GM18526 (cell line): Measurements from ENCODE around the gene SETX.

Experiments
- POLR2A ChIP-seq: IDR thresholded peaks from 3 replicates; pipeline ENCODE4 v1.6.1; 2011; ENCODE audit not compliant: insufficient read length; ENCODE audit errors: extremely low read depth

Gene SETX

DNA sequence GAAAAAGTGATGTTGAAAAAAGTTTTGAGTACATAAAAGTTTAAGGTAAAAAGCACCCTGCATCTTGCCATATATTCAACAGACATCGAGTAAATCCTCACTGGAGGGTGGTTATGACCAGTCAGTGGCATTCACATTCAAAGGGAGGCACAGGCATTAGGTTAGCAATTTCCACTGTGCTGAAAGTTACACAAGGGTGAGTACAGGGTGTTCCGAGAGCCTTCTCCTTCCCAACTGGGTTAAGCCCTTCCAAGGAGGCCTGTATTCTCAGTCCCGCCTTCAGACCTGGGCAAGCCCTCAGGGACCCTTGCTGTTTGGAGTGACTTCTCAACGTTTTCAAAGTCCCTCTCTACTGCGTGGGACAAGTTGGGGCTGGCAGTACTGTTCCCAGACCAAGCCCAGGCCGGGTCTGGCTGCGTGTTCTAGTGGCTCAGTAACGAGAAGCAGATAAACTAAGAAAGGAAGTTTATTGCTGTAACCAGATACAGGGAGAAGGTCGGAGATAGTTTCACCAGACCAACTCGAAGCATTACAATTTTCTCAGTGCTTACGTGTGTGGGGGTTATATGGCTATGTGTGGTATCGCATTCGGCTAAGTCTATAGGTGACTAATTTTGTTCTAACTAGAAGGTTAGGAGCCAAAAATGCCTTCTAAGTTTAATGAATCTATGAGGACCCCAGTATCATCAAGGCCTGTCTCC lies 13.0 kb upstream of the SETX start:
- no peak for TF ChIP-seq POLR2A

DNA sequence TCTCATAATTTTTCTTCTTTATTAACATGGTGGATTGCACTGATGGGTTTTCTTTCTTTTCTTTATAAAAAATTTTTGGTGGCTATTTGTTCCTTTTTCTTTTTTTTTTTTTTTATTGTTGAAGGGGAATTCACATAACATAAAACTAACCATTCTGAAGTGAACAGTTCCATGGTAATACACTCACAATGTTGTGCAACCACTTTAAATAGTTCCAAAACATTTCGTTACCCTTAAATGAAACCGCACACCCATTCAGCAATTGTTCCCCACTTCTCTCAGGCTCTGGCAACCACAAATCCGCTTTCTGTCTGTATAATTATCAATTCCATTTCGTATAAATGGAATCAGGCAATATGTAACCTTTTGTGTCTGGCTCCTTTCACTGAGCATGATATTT lies 11.7 kb upstream of the SETX start:
- TF ChIP-seq POLR2A, result no peak

DNA sequence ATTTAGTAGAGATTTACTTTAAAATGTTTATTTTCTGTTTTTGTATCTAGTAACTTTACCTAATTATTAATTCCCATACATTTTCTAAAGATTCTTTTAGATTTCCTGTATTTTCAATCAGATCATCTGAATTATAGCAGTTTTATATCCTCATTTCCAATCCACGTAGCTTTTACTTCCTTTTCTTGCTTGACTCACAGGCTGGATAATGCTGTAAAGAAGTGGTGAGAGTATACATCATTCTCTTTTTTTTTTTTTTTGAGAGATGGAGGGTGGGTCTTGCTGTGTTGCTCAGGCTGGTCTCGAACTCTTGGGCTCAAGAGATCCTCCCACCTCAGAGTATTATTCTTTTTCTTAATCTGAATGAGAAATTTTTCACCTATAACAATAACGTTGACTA lies 11.2 kb upstream of the SETX start:
- TF ChIP-seq POLR2A, result no peak

DNA sequence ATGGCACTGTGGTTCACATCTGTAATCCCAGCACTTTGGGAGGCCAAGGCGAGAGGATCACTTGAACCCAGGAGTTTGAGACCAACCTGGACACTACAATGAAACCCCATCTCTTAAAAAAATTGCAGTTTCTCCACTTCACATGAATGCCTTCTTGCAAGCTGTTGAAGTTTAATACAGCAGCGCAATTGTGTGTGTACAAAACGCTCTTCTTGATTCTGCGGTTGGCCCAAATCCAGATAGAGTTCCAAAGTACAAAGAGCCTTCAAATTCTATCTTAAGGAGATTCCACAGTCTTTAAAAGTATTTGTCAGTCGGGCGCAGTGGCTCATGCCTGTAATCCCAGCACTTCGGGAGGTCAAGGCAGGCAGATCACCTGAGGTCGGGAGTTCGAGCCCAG lies 9.3 kb upstream of the SETX start:
- no peak for TF ChIP-seq POLR2A

DNA sequence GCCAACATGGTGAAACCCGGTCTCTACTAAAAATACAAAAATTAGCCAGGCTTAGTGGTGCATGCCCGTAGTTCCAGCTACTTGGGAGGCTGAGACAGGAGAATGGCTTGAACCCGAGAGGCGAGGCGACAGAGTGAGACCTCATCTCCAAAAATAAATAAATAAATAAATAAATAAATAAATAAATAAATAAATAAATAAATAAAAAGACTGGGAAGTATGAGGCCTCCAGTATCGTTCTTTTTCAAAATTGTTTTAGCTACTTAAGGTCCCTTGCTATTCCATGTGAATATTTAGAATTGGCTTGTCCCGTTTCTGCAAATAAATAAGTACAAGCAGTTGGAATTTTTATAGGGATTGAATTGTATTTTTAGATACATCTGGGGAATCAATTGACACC lies 3.0 kb upstream of the SETX start:
- no peak for TF ChIP-seq POLR2A

DNA sequence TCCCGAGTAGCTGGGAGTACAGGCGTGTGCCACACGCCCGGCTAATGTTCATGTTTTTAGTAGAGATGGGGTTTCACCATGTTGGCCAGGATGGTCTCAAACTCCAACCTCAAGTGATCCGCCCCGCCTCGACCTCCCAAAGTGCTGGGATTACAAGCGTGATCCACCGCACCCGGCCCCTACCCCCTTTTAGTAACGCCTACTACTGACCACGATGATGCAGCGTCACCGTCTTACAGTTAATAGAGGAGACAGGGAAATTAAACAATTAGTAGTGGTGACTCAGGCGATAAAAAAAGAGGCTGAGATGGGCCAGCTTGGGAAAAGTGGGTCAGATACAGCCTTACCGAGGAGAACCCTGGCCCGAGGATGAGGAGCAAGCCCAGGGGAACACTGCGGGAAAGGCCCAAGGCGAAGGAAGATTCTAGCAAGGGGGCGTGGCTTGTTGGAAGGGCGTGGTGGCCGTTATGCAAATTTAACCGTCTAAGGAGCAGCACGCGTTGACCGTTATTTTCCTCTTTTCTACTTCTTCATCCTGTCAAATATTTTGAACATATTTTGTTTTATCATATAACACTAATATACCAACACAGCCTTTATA lies 1.6 kb upstream of the SETX start:
- TF ChIP-seq POLR2A, result no peak

DNA sequence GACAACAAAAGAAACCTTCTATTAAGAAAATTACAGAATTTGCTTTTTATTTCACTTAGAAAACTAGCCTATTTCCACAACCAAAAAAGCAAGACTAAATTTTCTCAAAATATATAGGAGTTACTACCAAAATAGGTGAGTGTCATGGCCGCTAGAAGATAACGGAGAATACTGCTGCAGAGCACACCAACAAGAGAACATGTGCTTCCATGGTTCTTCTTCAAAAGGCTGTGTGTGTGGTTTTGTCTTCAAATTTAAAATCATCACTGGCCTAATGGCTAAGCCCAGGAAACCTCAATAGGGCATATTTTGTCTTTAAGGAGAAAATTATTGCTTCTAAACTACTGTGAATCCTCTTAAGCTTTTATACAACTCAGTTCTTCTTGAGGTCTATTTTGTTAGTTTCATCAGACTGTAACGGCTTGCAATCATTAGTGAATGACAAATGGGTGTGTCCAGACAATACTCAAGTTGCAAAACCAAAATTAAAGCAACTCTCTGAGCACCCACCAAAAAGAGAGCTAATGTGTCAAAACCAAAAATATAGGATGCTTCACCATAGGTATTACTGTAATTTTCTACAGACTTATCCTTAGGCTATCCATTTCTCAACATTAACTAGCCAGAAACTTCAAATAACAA lies 3.3 kb downstream of the SETX start:
- TF ChIP-seq POLR2A, result no peak

DNA sequence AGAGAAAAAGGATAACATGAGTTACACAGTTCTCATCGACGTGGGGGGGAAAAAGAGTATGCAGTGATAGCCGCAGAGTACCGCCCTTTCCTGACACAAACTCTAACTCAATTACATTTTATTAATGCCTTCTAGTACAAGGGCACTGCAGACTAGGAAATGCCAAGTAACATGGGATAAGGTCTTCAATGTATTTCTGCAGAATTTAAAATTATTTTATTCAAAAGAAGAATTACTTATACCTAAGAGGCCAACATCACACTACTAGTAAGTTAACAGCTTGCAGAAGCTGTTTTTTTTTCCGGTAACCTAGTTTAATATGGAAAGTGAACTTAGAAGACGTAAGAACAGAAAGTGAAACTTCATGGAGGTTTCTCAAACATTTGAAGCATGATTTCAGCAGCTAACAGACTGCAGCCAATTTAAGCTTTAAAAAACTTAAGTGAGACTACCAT lies 3.9 kb downstream of the SETX start:
- TF ChIP-seq POLR2A, result no peak

DNA sequence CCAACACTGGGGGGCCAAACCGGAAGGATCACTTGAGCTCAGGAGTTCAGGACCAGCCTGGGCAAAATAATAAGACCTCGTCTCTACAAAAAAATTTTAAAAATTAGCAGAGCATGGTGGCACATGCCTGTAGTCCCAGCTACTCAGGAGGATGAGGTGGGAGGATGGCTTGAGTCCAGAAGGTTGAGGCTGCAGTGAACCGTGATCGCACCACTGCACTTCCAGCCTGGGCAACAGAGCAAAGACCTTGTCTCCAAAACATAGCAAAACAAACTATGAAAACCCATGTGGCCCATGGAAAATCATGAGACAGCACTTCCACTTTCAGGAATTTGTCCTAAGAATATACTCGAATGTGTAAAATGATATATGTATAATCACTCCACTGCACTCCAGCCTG lies 6.1 kb downstream of the SETX start:
- no peak for TF ChIP-seq POLR2A

DNA sequence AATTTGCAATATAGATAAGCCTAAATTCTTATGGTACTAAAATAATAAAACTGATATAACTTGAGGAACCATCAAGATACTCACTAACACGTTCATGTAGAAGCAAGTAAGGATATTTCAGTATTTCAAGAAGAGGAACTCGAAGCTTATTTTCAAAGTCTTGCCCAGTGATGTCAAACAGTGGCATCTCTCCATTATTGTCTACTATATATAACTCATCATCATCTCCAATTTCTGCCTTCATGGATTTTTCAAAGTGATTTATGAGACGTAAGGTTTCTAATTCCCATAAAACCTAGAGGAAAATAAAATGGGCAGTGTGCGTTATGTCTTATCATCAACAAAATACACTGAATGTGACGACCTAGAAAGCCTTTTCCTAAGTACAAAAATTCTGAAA lies 8.6 kb downstream of the SETX start:
- TF ChIP-seq POLR2A, result no peak

DNA sequence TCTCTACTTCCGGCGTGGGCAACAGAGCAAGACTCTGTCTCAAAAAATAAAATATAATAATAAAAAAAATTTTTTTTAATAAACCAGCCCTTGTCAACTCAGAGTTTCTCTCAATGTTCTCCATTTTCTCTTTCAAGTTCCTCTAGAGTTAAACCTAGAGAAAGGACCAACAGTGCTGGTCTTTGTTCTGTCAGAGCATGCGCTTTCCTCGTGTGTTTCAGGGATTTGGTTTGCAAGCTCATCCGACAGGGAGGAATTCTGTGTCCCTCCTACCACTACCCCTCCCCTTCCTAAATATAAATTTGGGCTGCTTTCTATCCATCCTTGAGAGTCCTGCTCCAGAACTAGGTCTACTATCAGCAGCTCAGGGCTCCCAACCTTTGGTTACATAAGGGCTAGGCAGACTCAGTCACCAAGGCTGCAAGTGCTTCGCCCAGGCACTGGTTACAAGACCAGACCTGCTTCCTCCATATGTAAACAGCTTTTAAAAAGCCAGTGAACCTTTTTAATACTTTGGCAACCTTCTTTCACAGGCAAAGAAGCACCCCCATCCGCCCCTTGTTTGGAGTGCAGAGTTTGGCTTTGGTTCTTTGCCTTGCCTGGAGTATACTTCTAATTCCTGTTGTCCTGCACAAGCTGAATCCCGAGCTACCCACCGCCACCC lies 13.5 kb downstream of the SETX start:
- TF ChIP-seq POLR2A, result no peak

DNA sequence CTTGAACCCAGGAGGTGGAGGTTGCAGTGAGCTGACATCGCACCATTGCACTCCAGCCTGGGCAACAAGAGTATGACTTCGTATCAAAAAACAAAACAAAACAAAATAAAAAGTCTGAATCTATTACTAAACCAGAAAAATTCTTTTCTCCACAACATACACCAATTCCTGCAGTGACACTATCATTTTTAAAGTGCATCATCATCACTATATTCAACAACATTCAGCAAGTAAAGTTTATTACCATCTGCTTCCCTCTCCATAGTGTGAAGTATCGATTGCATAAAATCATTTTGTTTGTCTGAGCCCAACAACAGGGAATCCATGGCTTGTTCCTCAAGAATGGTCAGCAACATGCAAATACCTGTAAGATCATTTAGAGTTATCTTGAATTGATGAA lies 20.4 kb downstream of the SETX start:
- no peak for TF ChIP-seq POLR2A

DNA sequence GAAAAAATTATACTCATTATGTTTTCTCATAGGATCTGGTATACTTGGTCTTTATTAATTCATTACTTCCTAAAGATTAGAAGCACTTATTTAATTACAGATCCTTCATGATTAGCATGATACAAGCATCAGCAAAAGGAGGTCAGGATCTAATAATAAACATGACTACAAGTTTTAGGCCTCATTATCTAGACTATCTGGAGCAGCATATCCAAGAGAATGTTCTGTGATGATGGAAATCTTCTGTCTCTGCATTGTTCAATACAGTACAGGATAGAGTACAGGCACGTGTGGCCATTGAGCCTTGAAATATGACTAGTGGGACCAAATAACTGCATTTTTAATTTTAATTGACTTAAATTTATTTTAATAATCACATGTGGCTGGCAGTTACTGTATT lies 21.2 kb downstream of the SETX start:
- TF ChIP-seq POLR2A, result no peak

DNA sequence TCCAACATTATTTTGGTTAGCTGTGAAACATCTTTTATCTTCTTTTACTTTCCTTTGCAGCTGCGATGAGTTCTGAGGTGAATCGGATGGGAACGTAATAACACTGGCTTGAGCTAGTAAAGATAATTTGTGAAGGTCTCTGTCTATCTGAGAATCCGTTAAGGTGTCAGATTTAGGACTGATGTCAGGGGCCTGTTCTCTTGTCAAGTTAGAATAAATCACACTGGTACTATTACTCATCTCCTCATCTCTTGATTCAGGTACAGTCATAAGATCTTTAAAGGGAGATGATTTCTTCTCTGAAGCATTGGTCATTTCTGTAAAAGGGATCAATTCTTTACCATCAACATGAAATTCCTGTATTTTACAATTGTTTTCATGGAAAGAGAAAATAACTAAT lies 26.2 kb downstream of the SETX start:
- TF ChIP-seq POLR2A, result no peak

DNA sequence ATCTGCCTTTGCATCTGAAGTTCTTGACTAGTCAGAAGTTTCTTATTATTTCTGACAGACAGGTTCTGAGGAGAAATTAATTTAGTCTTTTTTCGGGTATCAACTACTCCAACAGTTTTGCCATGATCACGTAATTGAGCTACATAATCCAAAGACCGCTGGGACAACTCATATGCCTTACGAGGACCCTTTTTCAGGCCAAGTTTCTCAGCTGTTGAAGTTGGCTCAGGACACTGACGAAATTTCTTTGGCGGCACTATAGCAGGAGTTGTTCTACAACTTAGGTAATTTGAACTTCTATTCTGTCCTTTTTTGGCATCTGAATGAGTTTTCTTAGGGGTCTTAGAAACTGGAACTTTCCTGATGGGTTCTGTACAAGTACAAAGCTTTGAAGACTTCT lies 27.2 kb downstream of the SETX start:
- no peak for TF ChIP-seq POLR2A

DNA sequence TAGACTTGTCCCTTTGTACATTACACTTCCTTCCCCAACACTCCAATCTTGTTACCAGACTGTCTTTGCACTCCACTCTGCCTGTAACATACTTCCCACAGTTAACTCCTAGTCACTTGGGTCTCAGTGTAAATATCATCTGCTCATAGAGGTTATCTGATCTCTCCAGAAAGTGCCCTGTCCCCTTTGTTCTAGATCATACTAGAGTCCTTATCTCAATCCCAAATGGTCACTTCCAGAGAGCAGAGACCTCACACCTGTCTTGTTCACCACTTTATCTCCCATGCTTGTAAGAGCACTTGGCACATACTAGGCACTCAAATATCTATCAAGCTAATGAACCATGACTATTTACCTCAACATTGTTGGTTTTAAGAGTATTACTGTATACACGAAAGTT lies 30.4 kb downstream of the SETX start:
- no peak for TF ChIP-seq POLR2A

DNA sequence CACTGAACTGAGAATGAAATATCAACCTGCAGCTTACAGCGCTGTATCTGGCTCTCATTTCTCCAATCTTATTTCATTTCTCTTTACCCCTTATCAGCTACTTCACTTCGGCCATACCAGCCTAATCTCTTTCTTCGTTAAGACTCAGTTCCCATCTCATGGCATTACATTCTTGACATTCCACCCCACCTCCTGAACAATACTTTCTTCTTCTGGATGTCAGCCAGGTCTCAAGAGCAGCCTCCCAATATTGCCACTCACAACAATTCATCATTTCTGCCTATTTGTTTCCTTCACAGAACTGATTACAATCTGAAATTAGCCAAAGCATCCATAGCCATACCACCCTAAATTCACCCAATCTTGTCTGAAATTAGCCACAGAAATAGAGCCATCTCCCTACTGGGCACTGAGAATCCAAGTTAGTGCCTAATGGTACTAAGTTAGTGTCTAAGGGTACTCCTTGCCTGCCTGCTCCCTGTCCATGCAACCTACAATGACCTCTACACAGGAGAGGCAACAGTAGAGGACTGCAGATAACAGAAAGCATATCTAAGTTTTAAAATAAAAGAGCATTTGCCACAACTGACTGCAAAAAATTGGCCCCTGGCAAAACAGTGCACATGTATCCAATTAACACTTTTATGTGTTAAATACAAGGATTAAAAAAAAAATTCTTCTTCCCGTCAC lies 35.2 kb downstream of the SETX start:
- no peak for TF ChIP-seq POLR2A
